GM19240 (cell line): Measurements from ENCODE around the gene FAM118B.

ENCODE experiments used
- DNase-seq: peaks from one replicate; pipeline ENCODE4 v3.0.0; 2011; ENCODE audit warnings: low spot score; ENCODE audit not compliant: insufficient read length

The FAM118B gene

GRCh38 chr11:126310200-126310991 is 98.8 kb downstream of the FAM118B start:
- DNase-seq: no peak

DNA sequence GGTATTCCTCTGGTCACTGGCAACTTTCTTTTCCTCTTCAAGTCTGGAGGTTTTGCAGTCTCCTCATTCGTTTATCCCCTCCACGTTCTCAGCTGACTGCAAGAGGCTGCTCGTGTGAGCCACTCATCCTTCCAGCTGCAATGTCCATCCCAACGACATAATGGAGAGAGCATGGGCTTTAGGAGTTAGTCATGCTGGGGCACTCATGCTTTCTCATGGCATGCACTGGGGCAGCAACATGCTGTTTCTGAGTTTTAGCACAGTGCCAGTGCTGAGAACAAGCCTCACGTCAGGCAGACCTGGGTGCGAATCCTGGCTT is 99.4 kb downstream of the FAM118B start:
- no peak for DNase-seq

- no peak for DNase-seq
Measured at GRCh38 chr11:126311401-126312291, 100.1 kb downstream of the FAM118B start.
